ENCODE data around the gene STXBP3. TPM values are rescaled to one million over a fixed set of nuclear protein-coding genes. Genes with fewer than 3 reads are reported as not detected.

STXBP3 gene
- total and polyA plus RNA-seq, 2 donors (not counting 1 experiment from before 2014, with no cell fraction given) = 13.3 to 78.1 TPM

GRCh38 chr1:108816049-108816893 is 69.8 kb downstream of the STXBP3 start:
- Histone ChIP-seq H3K9me3 (ENCODE audit: control extremely low read depth in 1 of 3, control insufficient read depth in 2 of 3, insufficient read depth in 1 of 3, low read length in 2 of 3) (no peaks in the 10 kb centered on the region), H3K27me3 (replicated peaks in 1 of 4; ENCODE audit: control extremely low read depth in 1 of 4, control insufficient read depth in 3 of 4, insufficient read depth in 4 of 4, low read length in 3 of 4) (no peaks in the 10 kb centered on the region), H2AFZ (ENCODE audit: insufficient read depth, low read depth, low read length, poor library complexity, severe bottlenecking) (no peak overlapping the region), H3K9ac (ENCODE audit: low read length) (no peak overlapping the region), H3K4me1 (ENCODE audit: control insufficient read depth in 2 of 2, insufficient read depth in 2 of 2, low read length in 2 of 2) (no peaks in the 10 kb centered on the region), H3K79me2 (ENCODE audit: control insufficient read depth, insufficient read depth, low read length) (no peaks in the 10 kb centered on the region), H4K20me1 (ENCODE audit: control insufficient read depth, insufficient read depth, low read length, poor library complexity, severe bottlenecking) (no peaks in the 10 kb centered on the region), H3K4me3 (ENCODE audit: control extremely low read depth in 1 of 5, extremely low read depth in 1 of 5, insufficient read depth in 1 of 5, low read depth in 2 of 5, low read length in 4 of 5) (no peak overlapping the region), H3K27ac (ENCODE audit: low read length in 2 of 2) (no peak overlapping the region), H3K36me3 (replicated peaks in 1 of 2; ENCODE audit: control extremely low read depth in 1 of 2, control insufficient read depth in 1 of 2, extremely low read depth in 1 of 2, insufficient read depth in 2 of 2, low read length in 1 of 2) (peaks cover 0 to 1% of the 10 kb centered on the region in 2 experiments), H3K4me2 (replicated peaks; ENCODE audit: low read depth, low read length, poor library complexity, severe bottlenecking) (peak overlapping the region; percentile 26)
- Mint-ChIP-seq H3K27ac (no peak overlapping the region), H3K27me3 (no peaks in the 10 kb centered on the region), H3K9me3 (ENCODE audit: insufficient read depth) (no peaks in the 10 kb centered on the region), H3K4me3 (no peak overlapping the region), H3K4me1 (no peaks in the 10 kb centered on the region)
- DNase-seq (no peak), ATAC-seq (ENCODE audit: low read depth) (no peak)
- ChIA-PET CTCF (interaction anchor here (1.2 kb wide), 1 partner anchor 81 kb away, joined by 4 read pairs; no protein-coding TSS in a partner anchor), POLR2A (no interaction called here)
- 68% methylated on average over 9 of the region's 12 CpGs for WGBS (ENCODE audit: insufficient coverage)
- TF ChIP-seq EZH2 (IDR thresholded peaks at IDR 0.05; ENCODE audit: borderline replicate concordance, insufficient read depth, low read depth, low read length, poor library complexity, severe bottlenecking) (no peak), CTCF (IDR thresholded peaks at IDR 0.05) (no peak)
- intact Hi-C loops (cut with micrococcal nuclease) = no loop called here

GRCh38 chr1:108817016-108817415 is 70.5 kb downstream of the STXBP3 start:
- DNase-seq (no peak), ATAC-seq (ENCODE audit: low read depth) (no peak)
- H3K27ac Mint-ChIP-seq = no peak overlapping the region
- no peaks in the 10 kb centered on the region for H3K27me3 ChIP-seq (replicated peaks in 1 of 4; ENCODE audit: control extremely low read depth in 1 of 4, control insufficient read depth in 3 of 4, insufficient read depth in 4 of 4, low read length in 3 of 4)
- WGBS (ENCODE audit: insufficient coverage) = no CpG with 5 or more reads among the region's 8 CpGs
- no peaks in the 10 kb centered on the region for H3K9me3 Mint-ChIP-seq (ENCODE audit: insufficient read depth)
- H3K4me2 ChIP-seq (replicated peaks; ENCODE audit: low read depth, low read length, poor library complexity, severe bottlenecking) = peak overlapping the region; percentile 26
- H3K36me3 ChIP-seq (replicated peaks in 1 of 2; ENCODE audit: control extremely low read depth in 1 of 2, control insufficient read depth in 1 of 2, extremely low read depth in 1 of 2, insufficient read depth in 2 of 2, low read length in 1 of 2) = peaks cover 0 to 1% of the 10 kb centered on the region in 2 experiments
- ChIA-PET CTCF (interaction anchor here (1.2 kb wide), 1 partner anchor 80 kb away, joined by 4 read pairs; no protein-coding TSS in a partner anchor), POLR2A (no interaction called here)
- peak overlapping the region in 1 of 5 experiments; percentile 29 for H3K4me3 ChIP-seq (ENCODE audit: control extremely low read depth in 1 of 5, extremely low read depth in 1 of 5, insufficient read depth in 1 of 5, low read depth in 2 of 5, low read length in 4 of 5)
- TF ChIP-seq EZH2 (IDR thresholded peaks at IDR 0.05; ENCODE audit: borderline replicate concordance, insufficient read depth, low read depth, low read length, poor library complexity, severe bottlenecking) (no peak), CTCF (IDR thresholded peaks at IDR 0.05) (no peak)
- H3K4me1 ChIP-seq (ENCODE audit: control insufficient read depth in 2 of 2, insufficient read depth in 2 of 2, low read length in 2 of 2) = no peaks in the 10 kb centered on the region
- H2AFZ ChIP-seq (ENCODE audit: insufficient read depth, low read depth, low read length, poor library complexity, severe bottlenecking) = peak overlapping the region; percentile 28
- H3K4me1 Mint-ChIP-seq = no peaks in the 10 kb centered on the region
- H3K4me3 Mint-ChIP-seq = no peak overlapping the region
- H3K9me3 ChIP-seq (ENCODE audit: control extremely low read depth in 1 of 3, control insufficient read depth in 2 of 3, insufficient read depth in 1 of 3, low read length in 2 of 3) = no peaks in the 10 kb centered on the region
- H3K27me3 Mint-ChIP-seq = no peaks in the 10 kb centered on the region
- H4K20me1 ChIP-seq (ENCODE audit: control insufficient read depth, insufficient read depth, low read length, poor library complexity, severe bottlenecking) = no peaks in the 10 kb centered on the region
- H3K9ac ChIP-seq (ENCODE audit: low read length) = no peak overlapping the region
- no peaks in the 10 kb centered on the region for H3K79me2 ChIP-seq (ENCODE audit: control insufficient read depth, insufficient read depth, low read length)
- no peak overlapping the region for H3K27ac ChIP-seq (ENCODE audit: low read length in 2 of 2)
- intact Hi-C loops (cut with micrococcal nuclease) = no loop called here

All from B cell (primary cell).